Measurements from ENCODE around the gene ATG14. TPM values are rescaled to one million over a fixed set of nuclear protein-coding genes. Genes with fewer than 3 reads are reported as not detected.
A peak's percentile ranks its signal among the peaks of the same experiment; 100 is the strongest.

Gene ATG14
- total RNA-seq, 2 experiments from 2014 or later: 5.1 to 5.5 TPM

- H3K4me1 Mint-ChIP-seq (ENCODE audit: low read depth): peaks cover 69% of the 10 kb centered on the region
- ChIA-PET CTCF (interaction anchor here (1.2 to 1.8 kb wide), 2 partner anchors 8 to 13 kb away, joined by 4 to 9 read pairs; no protein-coding TSS in a partner anchor), POLR2A (no interaction called here)
- no peak overlapping the region for H3K27ac Mint-ChIP-seq
- peaks cover 1% of the 10 kb centered on the region for H3K36me3 Mint-ChIP-seq (ENCODE audit: low read depth)
- TF ChIP-seq, protein P1, sequence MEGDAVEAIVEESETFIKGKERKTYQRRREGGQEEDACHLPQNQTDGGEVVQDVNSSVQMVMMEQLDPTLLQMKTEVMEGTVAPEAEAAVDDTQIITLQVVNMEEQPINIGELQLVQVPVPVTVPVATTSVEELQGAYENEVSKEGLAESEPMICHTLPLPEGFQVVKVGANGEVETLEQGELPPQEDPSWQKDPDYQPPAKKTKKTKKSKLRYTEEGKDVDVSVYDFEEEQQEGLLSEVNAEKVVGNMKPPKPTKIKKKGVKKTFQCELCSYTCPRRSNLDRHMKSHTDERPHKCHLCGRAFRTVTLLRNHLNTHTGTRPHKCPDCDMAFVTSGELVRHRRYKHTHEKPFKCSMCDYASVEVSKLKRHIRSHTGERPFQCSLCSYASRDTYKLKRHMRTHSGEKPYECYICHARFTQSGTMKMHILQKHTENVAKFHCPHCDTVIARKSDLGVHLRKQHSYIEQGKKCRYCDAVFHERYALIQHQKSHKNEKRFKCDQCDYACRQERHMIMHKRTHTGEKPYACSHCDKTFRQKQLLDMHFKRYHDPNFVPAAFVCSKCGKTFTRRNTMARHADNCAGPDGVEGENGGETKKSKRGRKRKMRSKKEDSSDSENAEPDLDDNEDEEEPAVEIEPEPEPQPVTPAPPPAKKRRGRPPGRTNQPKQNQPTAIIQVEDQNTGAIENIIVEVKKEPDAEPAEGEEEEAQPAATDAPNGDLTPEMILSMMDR (IDR thresholded peaks at IDR 0.05): no peak
- no peak overlapping the region for H3K4me3 Mint-ChIP-seq
- H3K9me3 Mint-ChIP-seq: no peaks in the 10 kb centered on the region
- DNase-seq: no peak
- no peaks in the 10 kb centered on the region for H3K27me3 Mint-ChIP-seq
- ATAC-seq: no peak
- intact Hi-C loops (cut with micrococcal nuclease): no loop called here
Observed at GRCh38 chr14:55341781-55342180, 69.8 kb downstream of the ATG14 start.

- ChIA-PET CTCF (interaction anchor here (1.0 to 1.6 kb wide), 3 partner anchors 14 to 70 kb away, joined by 3 to 6 read pairs (median 4); no protein-coding TSS in a partner anchor), POLR2A (no interaction called here)
- intact Hi-C loops (cut with micrococcal nuclease): no loop called here
- Mint-ChIP-seq H3K9me3 (no peaks in the 10 kb centered on the region), H3K27ac (peak overlapping the region; percentile 76), H3K27me3 (no peaks in the 10 kb centered on the region), H3K4me3 (no peak overlapping the region), H3K36me3 (ENCODE audit: low read depth) (peaks cover 1% of the 10 kb centered on the region), H3K4me1 (ENCODE audit: low read depth) (peaks cover 67% of the 10 kb centered on the region)
- no peak for ATAC-seq
- TF ChIP-seq, protein P1 (IDR thresholded peaks at IDR 0.05): no peak
- DNase-seq: no peak
Observed at GRCh38 chr14:55340482-55340881, 71.1 kb downstream of the ATG14 start.

- ChIA-PET CTCF (interaction anchor here (1.0 to 1.6 kb wide), 3 partner anchors 15 to 70 kb away, joined by 3 to 6 read pairs (median 4); no protein-coding TSS in a partner anchor), POLR2A (no interaction called here)
- Mint-ChIP-seq H3K9me3 (no peaks in the 10 kb centered on the region), H3K36me3 (ENCODE audit: low read depth) (peaks cover 6% of the 10 kb centered on the region), H3K4me3 (no peak overlapping the region), H3K4me1 (ENCODE audit: low read depth) (peaks cover 69% of the 10 kb centered on the region), H3K27ac (peak overlapping the region; percentile 19), H3K27me3 (no peaks in the 10 kb centered on the region)
- intact Hi-C loops (cut with micrococcal nuclease): no loop called here
- DNase-seq (peak; percentile 68), ATAC-seq (peak; percentile 69)
- TF ChIP-seq, protein P1 (IDR thresholded peaks at IDR 0.05): no peak
Observed at GRCh38 chr14:55339770-55340169, 71.9 kb downstream of the ATG14 start.

GRCh38 chr14:55336691-55337090, 74.9 kb downstream of the ATG14 start:
- CTCF ChIA-PET: interaction anchor here (1.1 to 3.7 kb wide), 2 partner anchors 18 to 65 kb away, joined by 3 to 15 read pairs; no protein-coding TSS in a partner anchor
- POLR2A ChIA-PET: no interaction called here
- H3K4me1 Mint-ChIP-seq (ENCODE audit: low read depth): peaks cover 81% of the 10 kb centered on the region
- intact Hi-C loops (cut with micrococcal nuclease): no loop called here
- ATAC-seq: peak; percentile 10
- no peaks in the 10 kb centered on the region for H3K9me3 Mint-ChIP-seq
- peak overlapping the region; percentile 78 for H3K27ac Mint-ChIP-seq
- TF ChIP-seq, protein P1 (IDR thresholded peaks at IDR 0.05): no peak
- H3K36me3 Mint-ChIP-seq (ENCODE audit: low read depth): peaks cover 10% of the 10 kb centered on the region
- H3K27me3 Mint-ChIP-seq: no peaks in the 10 kb centered on the region
- no peak overlapping the region for H3K4me3 Mint-ChIP-seq
- DNase-seq: peak; percentile 58

DNA sequence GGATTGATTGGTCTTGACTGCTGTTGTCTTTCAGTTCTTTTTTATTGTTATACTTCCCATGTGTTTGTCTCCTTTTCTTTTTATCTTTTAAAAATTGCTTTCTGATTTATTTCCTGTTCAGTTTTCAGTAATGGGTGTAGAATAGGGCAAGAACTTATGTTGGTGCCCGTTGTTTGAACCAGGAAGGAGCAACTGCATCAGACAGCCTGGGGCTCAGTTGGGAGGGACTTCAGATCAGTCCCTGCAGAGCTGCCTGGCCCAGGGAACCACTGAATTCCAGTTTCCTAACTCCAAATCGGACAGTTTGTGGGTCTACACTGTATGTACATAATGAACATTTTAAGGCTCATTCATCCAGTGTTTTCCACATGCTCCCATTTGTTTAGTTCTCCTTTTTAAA, 75.5 kb downstream of the ATG14 start:
- intact Hi-C loops (cut with micrococcal nuclease): no loop called here
- H3K27ac Mint-ChIP-seq: peak overlapping the region; percentile 78

More for the DNA sequence above, 75.5 kb downstream of the ATG14 start:
- no peak overlapping the region for H3K4me3 Mint-ChIP-seq
- H3K9me3 Mint-ChIP-seq: no peaks in the 10 kb centered on the region
- peaks cover 10% of the 10 kb centered on the region for H3K36me3 Mint-ChIP-seq (ENCODE audit: low read depth)
- ATAC-seq: peak; percentile 21
- DNase-seq: peak; percentile 35
- H3K4me1 Mint-ChIP-seq (ENCODE audit: low read depth): peaks cover 78% of the 10 kb centered on the region
- TF ChIP-seq, protein P1 (IDR thresholded peaks at IDR 0.05): no peak
- ChIA-PET CTCF (interaction anchor here (1.1 to 3.7 kb wide), 2 partner anchors 18 to 64 kb away, joined by 3 to 15 read pairs; no protein-coding TSS in a partner anchor), POLR2A (interaction anchor here (0.6 kb wide), 1 partner anchor 171 kb away, joined by 3 read pairs; no protein-coding TSS in a partner anchor)
- no peaks in the 10 kb centered on the region for H3K27me3 Mint-ChIP-seq

All from activated CD8-positive, alpha-beta T cell treated with anti-CD3 and anti-CD28 coated beads for 36 hours (primary cell).